Esophagus muscularis mucosa (tissue), 3 donors: ENCODE data around the gene RHCG.

Experiments
- CTCF ChIP-seq, 3 experiments: fragments of 200-600 bp in 2 of 3; fragments of 450-650 bp in 1 of 3; sonication (generic) in 2 of 3; IDR thresholded peaks; one replicate each; pipeline ENCODE4 v1.5.1; 2017 to 2019; ENCODE audit warnings: antibody characterized with exemption in 3 of 3, mild to moderate bottlenecking in 2 of 3, moderate library complexity in 1 of 3
- POLR2A ChIP-seq: fragments of 450-650 bp; IDR thresholded peaks from one replicate; pipeline ENCODE4 v1.6.1; 2017; ENCODE audit warnings: antibody characterized with exemption, moderate library complexity, mild to moderate bottlenecking, low read depth
- POLR2AphosphoS5 ChIP-seq, 2 donors: sonication (generic); formaldehyde crosslinking; IDR thresholded peaks; one replicate each; pipeline ENCODE4 v1.6.1; 2017; ENCODE audit warnings: antibody characterized with exemption in 2 of 2

GRCh38 chr15:89494941-89495637 is 1.3 kb downstream of the RHCG start:
- TF ChIP-seq CTCF (IDR thresholded peaks at IDR 0.05) = peak in 1 of 3 experiments; percentile 13
- TF ChIP-seq POLR2AphosphoS5 (IDR thresholded peaks at IDR 0.05) = no peak
- no peak for TF ChIP-seq POLR2A
